Endodermal cell (in vitro differentiated cells): ENCODE measurements around the gene CD276. TPM values are rescaled to one million over a fixed set of nuclear protein-coding genes. Genes with fewer than 3 reads are reported as not detected.

ENCODE experiments used
- DNase-seq: peaks from one replicate; pipeline ENCODE4 v3.0.0-alpha.2; 2017
- H3K27ac ChIP-seq: 2 replicates; pipeline ENCODE4 v1.5.1; 2013; ENCODE audit warnings: mild to moderate bottlenecking, low read depth, low read length, moderate library complexity
- H3K27me3 ChIP-seq: 2 replicates; pipeline ENCODE4 v1.6.1; 2013; ENCODE audit warnings: mild to moderate bottlenecking, low read length, moderate library complexity; ENCODE audit not compliant: insufficient read depth, control insufficient read depth, poor library complexity, severe bottlenecking
- H3K36me3 ChIP-seq: 2 replicates; pipeline ENCODE4 v1.7.0; 2013; ENCODE audit warnings: mild to moderate bottlenecking, low read length, moderate library complexity; ENCODE audit not compliant: control insufficient read depth, insufficient read depth
- H3K4me1 ChIP-seq: one replicate; pipeline ENCODE4 v1.7.0; 2013; ENCODE audit warnings: low read length; ENCODE audit not compliant: control insufficient read depth, insufficient read depth
- H3K4me3 ChIP-seq: 2 replicates; pipeline ENCODE4 v1.5.1; 2013; ENCODE audit warnings: mild to moderate bottlenecking, low read length, moderate library complexity
- H3K9ac ChIP-seq: 2 replicates; pipeline ENCODE4 v1.6.1; 2013; ENCODE audit warnings: mild to moderate bottlenecking, low read length, moderate library complexity; ENCODE audit not compliant: poor library complexity, severe bottlenecking; ENCODE audit errors: extremely low read depth
- H3K9me3 ChIP-seq: 2 replicates; pipeline ENCODE4 v1.6.1; 2013; ENCODE audit warnings: mild to moderate bottlenecking, low read length, moderate library complexity; ENCODE audit not compliant: control insufficient read depth
- H3K27ac Mint-ChIP-seq: 2 replicates; pipeline ENCODE4 v1.8.0; 2020; ENCODE audit warnings: mixed read lengths
- H3K27me3 Mint-ChIP-seq: 2 replicates; pipeline ENCODE4 v1.8.0; 2021; ENCODE audit warnings: mild to moderate bottlenecking, mixed read lengths; ENCODE audit not compliant: insufficient read depth
- H3K36me3 Mint-ChIP-seq: 2 replicates; pipeline ENCODE4 v1.8.0; 2020; ENCODE audit warnings: low read depth, mixed read lengths
- H3K4me1 Mint-ChIP-seq: 2 replicates; pipeline ENCODE4 v1.8.0; 2020; ENCODE audit warnings: mixed read lengths
- H3K4me3 Mint-ChIP-seq: 2 replicates; pipeline ENCODE4 v1.8.0; 2020; ENCODE audit warnings: mild to moderate bottlenecking, moderate library complexity, mixed read lengths
- H3K9me3 Mint-ChIP-seq: 2 replicates; pipeline ENCODE4 v1.8.0; 2020; ENCODE audit warnings: mild to moderate bottlenecking, mixed read lengths
- WGBS, 2 experiments: methylation state at CpG; one replicate each; pipeline versions ENCODE4 v1.1.5 to v1.1.7; 2013; ENCODE audit warnings: missing lambda C conversion rate in 2 of 2, mixed read lengths in 1 of 2; ENCODE audit not compliant: insufficient coverage in 1 of 2, insufficient read length in 1 of 2; 5-methylcytosine and 5-hydroxymethylcytosine counted together
- total RNA-seq, 2 donors: library from RNA; stranded (reverse); fragmentation: NEBNext Ultra II Directional in 1 of 2; extraction: Animal tissue kit (Norgen Biotek cat#: 25700) in 1 of 2; gene quantifications; 2 replicates in 1 of 2; 3 replicates in 1 of 2; pipeline ENCODE4 v1.2.1, GENCODE V29; 2021
- TF ChIP-seq, protein P1 (sequence below): fragments of 200-600 bp; sonication (generic); conservative IDR thresholded peaks from 2 replicates; pipeline ENCODE4 v1.5.0; 2021; ENCODE audit warnings: antibody characterized with exemption, mild to moderate bottlenecking

Gene CD276
- total RNA-seq, 2 donors from 2014 or later: 122 to 133 TPM

DNA sequence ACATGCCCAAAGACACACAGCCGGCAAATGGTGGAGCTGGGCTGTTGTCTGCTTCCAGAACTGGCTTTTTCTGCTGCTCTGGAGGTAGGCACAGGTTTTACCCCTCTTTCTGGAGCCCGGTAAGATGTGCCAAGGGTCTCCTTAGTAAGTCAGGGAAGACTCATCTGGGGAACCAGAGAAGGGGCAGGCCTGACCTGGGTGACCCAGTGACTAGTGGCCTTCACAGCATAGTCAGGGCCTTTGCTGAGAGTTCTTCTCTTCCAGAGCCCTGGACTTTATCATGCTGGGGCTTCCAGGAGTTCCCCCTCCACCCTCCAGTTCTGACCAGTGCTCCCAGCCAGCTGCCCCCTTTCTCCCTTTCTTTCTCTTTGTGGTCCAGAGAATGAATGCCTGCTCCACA, 3.2 kb downstream of the CD276 start:
- DNase-seq: peak; percentile 27
- no peaks in the 10 kb centered on the region for H3K9me3 ChIP-seq
- Mint-ChIP-seq H3K27me3 (peaks cover 3% of the 10 kb centered on the region), H3K4me3 (no peak overlapping the region), H3K9me3 (no peaks in the 10 kb centered on the region), H3K36me3 (no peaks in the 10 kb centered on the region), H3K4me1 (peaks cover 15% of the 10 kb centered on the region), H3K27ac (no peak overlapping the region)
- H3K27ac ChIP-seq: no peak overlapping the region
- TF ChIP-seq, protein P1, sequence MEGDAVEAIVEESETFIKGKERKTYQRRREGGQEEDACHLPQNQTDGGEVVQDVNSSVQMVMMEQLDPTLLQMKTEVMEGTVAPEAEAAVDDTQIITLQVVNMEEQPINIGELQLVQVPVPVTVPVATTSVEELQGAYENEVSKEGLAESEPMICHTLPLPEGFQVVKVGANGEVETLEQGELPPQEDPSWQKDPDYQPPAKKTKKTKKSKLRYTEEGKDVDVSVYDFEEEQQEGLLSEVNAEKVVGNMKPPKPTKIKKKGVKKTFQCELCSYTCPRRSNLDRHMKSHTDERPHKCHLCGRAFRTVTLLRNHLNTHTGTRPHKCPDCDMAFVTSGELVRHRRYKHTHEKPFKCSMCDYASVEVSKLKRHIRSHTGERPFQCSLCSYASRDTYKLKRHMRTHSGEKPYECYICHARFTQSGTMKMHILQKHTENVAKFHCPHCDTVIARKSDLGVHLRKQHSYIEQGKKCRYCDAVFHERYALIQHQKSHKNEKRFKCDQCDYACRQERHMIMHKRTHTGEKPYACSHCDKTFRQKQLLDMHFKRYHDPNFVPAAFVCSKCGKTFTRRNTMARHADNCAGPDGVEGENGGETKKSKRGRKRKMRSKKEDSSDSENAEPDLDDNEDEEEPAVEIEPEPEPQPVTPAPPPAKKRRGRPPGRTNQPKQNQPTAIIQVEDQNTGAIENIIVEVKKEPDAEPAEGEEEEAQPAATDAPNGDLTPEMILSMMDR: no peak
- H3K4me3 ChIP-seq: no peak overlapping the region
- WGBS, 2 experiments: 89 to 91% methylated on average over 1 to 2 of the region's 2 CpGs
- H3K4me1 ChIP-seq: peaks cover 4% of the 10 kb centered on the region
- no peaks in the 10 kb centered on the region for H3K36me3 ChIP-seq
- no peaks in the 10 kb centered on the region for H3K27me3 ChIP-seq
- no peak overlapping the region for H3K9ac ChIP-seq

DNA sequence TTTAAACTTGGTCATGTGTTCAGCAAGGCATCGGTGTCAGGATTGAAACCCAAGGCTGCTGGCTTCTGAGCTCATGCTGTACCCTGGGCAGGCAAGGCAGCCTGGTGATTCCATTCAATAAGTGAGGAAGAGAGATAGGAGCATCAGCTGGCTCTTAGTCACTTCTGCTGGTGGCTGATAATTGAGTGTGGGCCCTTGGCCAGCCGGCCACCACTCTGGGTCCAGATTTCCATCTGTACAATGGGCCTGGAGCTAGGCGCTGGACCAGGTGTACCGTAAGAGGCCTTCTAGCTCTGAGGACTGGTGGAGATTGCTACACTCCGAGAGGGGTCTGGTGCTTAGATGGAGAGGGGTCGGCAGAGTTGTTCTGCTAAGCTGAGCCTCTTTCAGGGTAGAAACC, 4.3 kb downstream of the CD276 start:
- 92 to 98% methylated on average over 6 of the region's 6 CpGs for WGBS, 2 experiments
- TF ChIP-seq, protein P1: no peak
- H3K9me3 Mint-ChIP-seq: no peaks in the 10 kb centered on the region
- H3K9ac ChIP-seq: no peak overlapping the region
- no peak overlapping the region for H3K27ac ChIP-seq
- no peaks in the 10 kb centered on the region for H3K9me3 ChIP-seq
- H3K4me3 ChIP-seq: no peak overlapping the region
- peaks cover 8% of the 10 kb centered on the region for H3K36me3 ChIP-seq
- no peaks in the 10 kb centered on the region for H3K27me3 ChIP-seq
- H3K27ac Mint-ChIP-seq: no peak overlapping the region
- peaks cover under 1% of the 10 kb centered on the region for H3K27me3 Mint-ChIP-seq
- no peak overlapping the region for H3K4me3 Mint-ChIP-seq
- H3K4me1 Mint-ChIP-seq: peaks cover 15% of the 10 kb centered on the region
- H3K4me1 ChIP-seq: peaks cover 4% of the 10 kb centered on the region
- peaks cover 2% of the 10 kb centered on the region for H3K36me3 Mint-ChIP-seq
- DNase-seq: peak; percentile 29

DNA sequence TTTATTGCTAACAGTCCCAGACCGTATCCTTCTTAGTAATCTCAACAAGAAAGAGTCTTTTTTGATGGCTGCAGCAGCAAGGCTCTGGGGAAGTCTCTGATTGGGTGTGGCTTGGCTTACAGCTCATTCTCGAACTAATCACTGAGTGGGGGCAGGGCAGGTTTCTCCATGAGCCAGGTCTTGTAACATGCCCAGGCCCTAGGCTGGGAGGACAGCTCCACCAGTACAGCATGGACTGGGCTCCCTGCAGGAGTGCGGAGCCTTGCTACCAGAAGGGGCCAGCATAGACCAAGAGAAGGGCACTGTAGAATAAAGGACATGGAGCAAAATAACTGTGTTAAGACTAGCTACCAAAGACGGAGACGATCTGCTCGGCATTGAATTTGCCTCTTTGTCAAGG, 7.2 kb downstream of the CD276 start:
- Mint-ChIP-seq H3K4me1 (peaks cover 10% of the 10 kb centered on the region), H3K27ac (no peak overlapping the region), H3K27me3 (no peaks in the 10 kb centered on the region), H3K9me3 (no peaks in the 10 kb centered on the region), H3K36me3 (peaks cover 2% of the 10 kb centered on the region), H3K4me3 (no peak overlapping the region)
- H3K4me1 ChIP-seq: peaks cover 4% of the 10 kb centered on the region
- H3K36me3 ChIP-seq: peaks cover 14% of the 10 kb centered on the region
- peak; percentile 90 for DNase-seq
- H3K4me3 ChIP-seq: no peak overlapping the region
- H3K27me3 ChIP-seq: no peaks in the 10 kb centered on the region
- H3K9me3 ChIP-seq: no peaks in the 10 kb centered on the region
- peak overlapping the region; percentile 21 for H3K27ac ChIP-seq
- TF ChIP-seq, protein P1: peak; percentile 51
- no peak overlapping the region for H3K9ac ChIP-seq
- 73 to 95% methylated on average over 3 to 6 of the region's 6 CpGs for WGBS, 2 experiments
